ENCODE results near the gene IL10RB. TPM values are rescaled to one million over a fixed set of nuclear protein-coding genes. Genes with fewer than 3 reads are reported as not detected.

Gene IL10RB
- total RNA-seq, 6 experiments from 2014 or later = 10.5 to 24.2 (median 20.3) TPM

- DNase-seq (peak; percentile 93 to 97 (median 96)), ATAC-seq (peak; percentile 70 to 84 (median 78))
- no peak overlapping the region for H3K4me3 ChIP-seq
- TF ChIP-seq CTCF (IDR thresholded peaks at IDR 0.05) (peak; percentile 30 to 37 (median 34)), POLR2A (IDR thresholded peaks at IDR 0.05) (no peak)
- no peaks in the 10 kb centered on the region for H3K27me3 ChIP-seq
- intact Hi-C loops (cut with DNase I) = loop anchor here in 1 of 2 donors (10.0 kb wide), 1 partner anchor 64 kb away; no protein-coding TSS in a partner anchor
- peak overlapping the region; percentile 8 to 36 (median 29) for H3K27ac ChIP-seq
- WGBS (ENCODE audit: insufficient coverage, low coverage, low lambda C conversion rate, missing lambda C conversion rate) = 49% methylated on average over 12 of the region's 12 CpGs
- H3K36me3 ChIP-seq = no peaks in the 10 kb centered on the region
- H3K9me3 ChIP-seq = no peaks in the 10 kb centered on the region
- H3K4me1 ChIP-seq = peaks cover 0 to 36% (median 10%) of the 10 kb centered on the region in 4 donors
Observed at GRCh38 chr21:33268737-33269441, 2.7 kb downstream of the IL10RB start.

- Histone ChIP-seq H3K9me3 (no peaks in the 10 kb centered on the region), H3K36me3 (peaks cover 0 to 7% (median 0%) of the 10 kb centered on the region in 4 donors), H3K27me3 (no peaks in the 10 kb centered on the region), H3K4me3 (no peak overlapping the region), H3K4me1 (peaks cover 0 to 29% (median 7%) of the 10 kb centered on the region in 4 donors), H3K27ac (no peak overlapping the region)
- intact Hi-C loops (cut with DNase I) = no loop called here
- WGBS (ENCODE audit: insufficient coverage, low coverage, low lambda C conversion rate, missing lambda C conversion rate) = 91% methylated on average over 5 of the region's 8 CpGs
- TF ChIP-seq CTCF (IDR thresholded peaks at IDR 0.05) = no peak
- TF ChIP-seq POLR2A (IDR thresholded peaks at IDR 0.05) = no peak
- DNase-seq (no peak), ATAC-seq (no peak)
Observed at GRCh38 chr21:33270986-33271385, 4.8 kb downstream of the IL10RB start.

- DNase-seq = peak in 1 of 3 donors; percentile 1
- H3K36me3 ChIP-seq = peaks cover 0 to 11% (median 0%) of the 10 kb centered on the region in 4 donors
- no peak overlapping the region for H3K4me3 ChIP-seq
- H3K9me3 ChIP-seq = no peaks in the 10 kb centered on the region
- peaks cover 0 to 21% (median 7%) of the 10 kb centered on the region in 4 donors for H3K4me1 ChIP-seq
- WGBS (ENCODE audit: insufficient coverage, low coverage, low lambda C conversion rate, missing lambda C conversion rate) = 87% methylated on average over 6 of the region's 6 CpGs
- intact Hi-C loops (cut with DNase I) = no loop called here
- no peak overlapping the region for H3K27ac ChIP-seq
- no peak for TF ChIP-seq POLR2A (IDR thresholded peaks at IDR 0.05)
- no peak for TF ChIP-seq CTCF (IDR thresholded peaks at IDR 0.05)
- no peak for ATAC-seq
- no peaks in the 10 kb centered on the region for H3K27me3 ChIP-seq
Observed at GRCh38 chr21:33273044-33273443, 6.9 kb downstream of the IL10RB start.

GRCh38 chr21:33278721-33279120 is 12.6 kb downstream of the IL10RB start:
- Histone ChIP-seq H3K4me3 (no peak overlapping the region), H3K4me1 (no peaks in the 10 kb centered on the region), H3K36me3 (peaks cover 0 to 33% (median 6%) of the 10 kb centered on the region in 4 donors), H3K9me3 (no peaks in the 10 kb centered on the region), H3K27me3 (no peaks in the 10 kb centered on the region), H3K27ac (no peak overlapping the region)
- ATAC-seq (no peak), DNase-seq (no peak)
- intact Hi-C loops (cut with DNase I) = no loop called here
- TF ChIP-seq CTCF (IDR thresholded peaks at IDR 0.05) = no peak
- no peak for TF ChIP-seq POLR2A (IDR thresholded peaks at IDR 0.05)
- 76% methylated on average over 2 of the region's 2 CpGs for WGBS (ENCODE audit: insufficient coverage, low coverage, low lambda C conversion rate, missing lambda C conversion rate)

Data from right lobe of liver (tissue), 6 donors.